Trophoblast cell (in vitro differentiated cells and primary cell): ENCODE data around the gene DUSP28.

Experiments
- DNase-seq, 2 donors: peaks; one replicate each; pipeline ENCODE4 v3.0.0-alpha.2; 2016
- H2AFZ ChIP-seq: 2 replicates; pipeline ENCODE4 v1.6.1; 2013; ENCODE audit warnings: low read length, moderate library complexity, mild to moderate bottlenecking; ENCODE audit not compliant: insufficient read depth, poor library complexity
- H2AK5ac ChIP-seq: 2 replicates; pipeline ENCODE4 v1.6.1; 2013; ENCODE audit warnings: mild to moderate bottlenecking, low read length
- H2BK120ac ChIP-seq: 2 replicates; pipeline ENCODE4 v1.6.1; 2013; ENCODE audit warnings: low read length, mild to moderate bottlenecking, moderate library complexity; ENCODE audit not compliant: insufficient read depth, poor library complexity
- H2BK12ac ChIP-seq: 2 replicates; pipeline ENCODE4 v1.6.1; 2013; ENCODE audit warnings: mild to moderate bottlenecking, low read length, moderate library complexity
- H2BK5ac ChIP-seq: 2 replicates; pipeline ENCODE4 v1.6.1; 2013; ENCODE audit warnings: low read length, low read depth, moderate library complexity, mild to moderate bottlenecking; ENCODE audit not compliant: poor library complexity
- H3K14ac ChIP-seq: 2 replicates; pipeline ENCODE4 v1.6.1; 2013; ENCODE audit warnings: mild to moderate bottlenecking, low read length
- H3K18ac ChIP-seq: 2 replicates; pipeline ENCODE4 v1.6.1; 2013; ENCODE audit warnings: mild to moderate bottlenecking, low read length
- H3K23ac ChIP-seq: 2 replicates; pipeline ENCODE4 v1.6.1; 2013; ENCODE audit warnings: low read length
- H3K27ac ChIP-seq: 2 replicates; pipeline ENCODE4 v1.5.1; 2013; ENCODE audit warnings: low read depth, mild to moderate bottlenecking, inconsistent platforms, low read length, moderate library complexity
- H3K27me3 ChIP-seq: 2 replicates; pipeline ENCODE4 v1.6.1; 2013; ENCODE audit warnings: inconsistent platforms, mild to moderate bottlenecking, low read length, moderate library complexity; ENCODE audit not compliant: insufficient read depth
- H3K36me3 ChIP-seq, 2 experiments: 1 replicate in 1 of 2; 2 replicates in 1 of 2; pipeline ENCODE4 v1.6.1; 2013; ENCODE audit warnings: low read length in 2 of 2, mild to moderate bottlenecking in 2 of 2, moderate library complexity in 1 of 2; ENCODE audit not compliant: insufficient read depth in 2 of 2, control insufficient read depth in 1 of 2
- H3K4ac ChIP-seq: 2 replicates; pipeline ENCODE4 v1.6.1; 2013; ENCODE audit warnings: low read depth, mild to moderate bottlenecking, low read length, moderate library complexity
- H3K4me1 ChIP-seq, 2 experiments: 1 replicate in 1 of 2; 2 replicates in 1 of 2; pipeline ENCODE4 v1.6.1; 2013; ENCODE audit warnings: low read length in 2 of 2, mild to moderate bottlenecking in 2 of 2, moderate library complexity in 1 of 2; ENCODE audit not compliant: insufficient read depth in 2 of 2, control insufficient read depth in 1 of 2
- H3K4me2 ChIP-seq: 2 replicates; pipeline ENCODE4 v1.6.1; 2013; ENCODE audit warnings: inconsistent platforms, mild to moderate bottlenecking, low read length, moderate library complexity
- H3K4me3 ChIP-seq: 2 replicates; pipeline ENCODE4 v1.5.1; 2013; ENCODE audit warnings: mild to moderate bottlenecking, low read depth, low read length, inconsistent platforms
- H3K79me1 ChIP-seq: one replicate; pipeline ENCODE4 v1.6.1; 2013; ENCODE audit warnings: low read length
- H3K79me2 ChIP-seq: 2 replicates; pipeline ENCODE4 v1.6.1; 2013; ENCODE audit warnings: low read length, mild to moderate bottlenecking; ENCODE audit not compliant: control insufficient read depth, insufficient read depth, poor library complexity
- H3K9ac ChIP-seq: 2 replicates; pipeline ENCODE4 v1.6.1; 2013; ENCODE audit warnings: mild to moderate bottlenecking, low read length
- H3K9me3 ChIP-seq: 2 replicates; pipeline ENCODE4 v1.6.1; 2013; ENCODE audit warnings: low read depth, mild to moderate bottlenecking, control low read depth, inconsistent platforms, low read length; ENCODE audit not compliant: insufficient read depth
- H4K12ac ChIP-seq: 2 replicates; pipeline ENCODE4 v1.6.1; 2013; ENCODE audit warnings: low read depth, mild to moderate bottlenecking, low read length, moderate library complexity
- H4K8ac ChIP-seq: 2 replicates; pipeline ENCODE4 v1.6.1; 2013; ENCODE audit warnings: low read depth, mild to moderate bottlenecking, low read length, moderate library complexity
- H4K91ac ChIP-seq: one replicate; pipeline ENCODE4 v1.6.1; 2013; ENCODE audit warnings: low read depth, mild to moderate bottlenecking, low read length, moderate library complexity
- WGBS: extraction: QIAGEN DNeasy Blood & Tissue Kit; methylation state at CpG from one replicate; pipeline ENCODE4 v1.1.7; 2013; ENCODE audit warnings: missing lambda C conversion rate; ENCODE audit not compliant: insufficient read length, insufficient coverage; ENCODE audit errors: extremely low coverage; 5-methylcytosine and 5-hydroxymethylcytosine counted together

DUSP28 gene

GRCh38 chr2:240512666-240513535, 47.3 kb upstream of the DUSP28 start:
- Histone ChIP-seq H4K91ac (no peak overlapping the region), H4K12ac (no peak overlapping the region)
- DNase-seq: no peak

GRCh38 chr2:240513549-240514287, 46.4 kb upstream of the DUSP28 start:
- Histone ChIP-seq H3K27ac (no peak overlapping the region), H2BK12ac (no peak overlapping the region), H3K14ac (no peak overlapping the region), H3K79me2 (no peaks in the 10 kb centered on the region), H3K36me3 (no peaks in the 10 kb centered on the region), H3K9ac (no peak overlapping the region), H2BK120ac (no peak overlapping the region), H3K27me3 (no peaks in the 10 kb centered on the region), H4K8ac (no peak overlapping the region), H3K9me3 (peaks cover 10% of the 10 kb centered on the region), H3K79me1 (no peaks in the 10 kb centered on the region), H3K4me2 (no peak overlapping the region), H3K23ac (no peak overlapping the region), H2AFZ (no peak overlapping the region), H3K18ac (no peak overlapping the region), H2AK5ac (no peak overlapping the region), H3K4me3 (no peak overlapping the region), H3K4me1 (no peaks in the 10 kb centered on the region), H2BK5ac (no peak overlapping the region), H4K91ac (no peak overlapping the region), H3K4ac (no peak overlapping the region), H4K12ac (no peak overlapping the region)
- peak; percentile 38 to 70 for DNase-seq
- WGBS: no CpG with 5 or more reads among the region's 13 CpGs

More at GRCh38 chr2:240512666-240513535, 47.3 kb upstream of the DUSP28 start:
- Histone ChIP-seq H3K9me3 (peaks cover 9% of the 10 kb centered on the region), H3K23ac (no peak overlapping the region), H3K4me3 (peak overlapping the region; percentile 35), H3K79me2 (no peaks in the 10 kb centered on the region), H2AK5ac (no peak overlapping the region), H4K8ac (no peak overlapping the region), H2AFZ (no peak overlapping the region), H3K36me3 (no peaks in the 10 kb centered on the region), H3K18ac (no peak overlapping the region), H3K79me1 (no peaks in the 10 kb centered on the region), H3K4ac (no peak overlapping the region), H3K27ac (no peak overlapping the region), H2BK5ac (no peak overlapping the region), H3K27me3 (no peaks in the 10 kb centered on the region), H3K14ac (no peak overlapping the region), H3K4me2 (no peak overlapping the region), H3K9ac (no peak overlapping the region), H2BK120ac (no peak overlapping the region), H3K4me1 (no peaks in the 10 kb centered on the region), H2BK12ac (no peak overlapping the region)
- no CpG with 5 or more reads among the region's 21 CpGs for WGBS

- Histone ChIP-seq H2BK5ac (no peak overlapping the region), H3K9me3 (peaks cover 13% of the 10 kb centered on the region), H3K4me2 (no peak overlapping the region), H3K27me3 (peaks cover 4% of the 10 kb centered on the region), H3K4me1 (no peaks in the 10 kb centered on the region), H3K27ac (no peak overlapping the region), H3K9ac (peak overlapping the region; percentile 43), H4K12ac (no peak overlapping the region), H3K4me3 (no peak overlapping the region), H2AFZ (no peak overlapping the region), H4K8ac (no peak overlapping the region), H4K91ac (no peak overlapping the region), H3K14ac (no peak overlapping the region), H3K23ac (no peak overlapping the region), H3K79me1 (no peaks in the 10 kb centered on the region), H3K36me3 (peaks cover 0 to 1% of the 10 kb centered on the region in 2 experiments), H3K18ac (no peak overlapping the region), H3K79me2 (no peaks in the 10 kb centered on the region), H2AK5ac (no peak overlapping the region), H3K4ac (no peak overlapping the region), H2BK120ac (no peak overlapping the region), H2BK12ac (no peak overlapping the region)
- no peak for DNase-seq
- no CpG with 5 or more reads among the region's 2 CpGs for WGBS
These were observed 45.5 kb upstream of the DUSP28 start for GRCh38 chr2:240514631-240515030.

GRCh38 chr2:240517342-240517741, 42.8 kb upstream of the DUSP28 start:
- Histone ChIP-seq H4K91ac (no peak overlapping the region), H3K4me2 (no peak overlapping the region), H3K9ac (no peak overlapping the region), H3K36me3 (peaks cover under 1 to 3% of the 10 kb centered on the region in 2 experiments), H3K4me1 (no peaks in the 10 kb centered on the region), H3K27ac (no peak overlapping the region), H2AFZ (no peak overlapping the region), H4K8ac (no peak overlapping the region), H2BK5ac (no peak overlapping the region), H3K9me3 (peaks cover 26% of the 10 kb centered on the region), H3K27me3 (peaks cover 7% of the 10 kb centered on the region), H4K12ac (no peak overlapping the region), H3K14ac (no peak overlapping the region), H3K79me1 (no peaks in the 10 kb centered on the region), H2BK120ac (no peak overlapping the region), H3K18ac (no peak overlapping the region), H3K23ac (no peak overlapping the region), H3K4me3 (no peak overlapping the region), H2BK12ac (no peak overlapping the region), H3K4ac (no peak overlapping the region), H2AK5ac (no peak overlapping the region), H3K79me2 (no peaks in the 10 kb centered on the region)
- no peak for DNase-seq
- WGBS: no CpG with 5 or more reads among the region's 4 CpGs
